Neural cell (in vitro differentiated cells): ENCODE measurements around the gene CDH12. TPM values are rescaled to one million over a fixed set of nuclear protein-coding genes. Genes with fewer than 3 reads are reported as not detected.

Experiments
- H2AFZ ChIP-seq: fragments of 200-600, 300-800 bp; sonication (generic), shearing (Covaris generic); 2 replicates; pipeline ENCODE4 v1.6.0; 2014; ENCODE audit warnings: low read depth, mild to moderate bottlenecking, antibody characterized with exemption, low read length, moderate library complexity
- H3F3A ChIP-seq: fragments of 200-600 bp; shearing (Covaris generic); 2 replicates; pipeline ENCODE4 v1.6.1; 2016; ENCODE audit warnings: mild to moderate bottlenecking, moderate library complexity, mixed read lengths, antibody characterized with exemption, low read length; ENCODE audit not compliant: insufficient read depth, poor library complexity, severe bottlenecking
- H3K27ac ChIP-seq: fragments of 200-600, 300-800 bp; sonication (generic), shearing (Covaris generic); 2 replicates; pipeline ENCODE4 v1.5.1; 2014; ENCODE audit warnings: mild to moderate bottlenecking, low read length, moderate library complexity
- H3K27me3 ChIP-seq: fragments of 300-800, 200-600 bp; sonication (generic), shearing (Covaris generic); 2 replicates; pipeline ENCODE4 v1.6.0; 2014; ENCODE audit warnings: mild to moderate bottlenecking, low read depth, low read length, moderate library complexity; ENCODE audit not compliant: insufficient read depth
- H3K36me3 ChIP-seq: fragments of 300-800, 200-600 bp; sonication (generic), shearing (Covaris generic); 2 replicates; pipeline ENCODE4 v1.5.1; 2014; ENCODE audit warnings: mild to moderate bottlenecking, antibody characterized with exemption, low read length, moderate library complexity; ENCODE audit not compliant: insufficient read depth
- H3K4me2 ChIP-seq: fragments of 300-800, 200-600 bp; sonication (generic), shearing (Covaris generic); 2 replicates; pipeline ENCODE4 v1.6.0; 2014; ENCODE audit warnings: mild to moderate bottlenecking, low read length
- H3K4me3 ChIP-seq: fragments of 300-800, 200-600 bp; sonication (generic), shearing (Covaris generic); 2 replicates; pipeline ENCODE4 v1.5.1; 2014; ENCODE audit warnings: mild to moderate bottlenecking, low read length, moderate library complexity
- H3K79me2 ChIP-seq: fragments of 200-600 bp; shearing (Covaris generic); replicated peaks from 2 replicates; pipeline ENCODE4 v1.6.0; 2014; ENCODE audit warnings: mild to moderate bottlenecking, low read length, moderate library complexity; ENCODE audit not compliant: insufficient read depth
- H3K9ac ChIP-seq: fragments of 300-800, 200-600 bp; sonication (generic), shearing (Covaris generic); 2 replicates; pipeline ENCODE4 v1.6.1; 2016; ENCODE audit warnings: mild to moderate bottlenecking, low read length, mixed read lengths
- H3K9me2 ChIP-seq: fragments of 200-600 bp; shearing (Covaris generic); 2 replicates; pipeline ENCODE4 v1.6.1; 2016; ENCODE audit warnings: mild to moderate bottlenecking, low read length, mixed read lengths; ENCODE audit not compliant: insufficient read depth
- H3K9me3 ChIP-seq: fragments of 200-600, 300-800 bp; sonication (generic), shearing (Covaris generic); 2 replicates; pipeline ENCODE4 v1.6.1; 2016; ENCODE audit warnings: mild to moderate bottlenecking, mixed run types, low read length, moderate library complexity, mixed read lengths
- H4K20me1 ChIP-seq: fragments of 200-600 bp; shearing (Covaris generic); 2 replicates; pipeline ENCODE4 v1.6.1; 2016; ENCODE audit warnings: mild to moderate bottlenecking, mixed run types; ENCODE audit not compliant: insufficient read depth
- EP300 ChIP-seq: fragments of 450-650 bp; conservative IDR thresholded peaks from 2 replicates; pipeline ENCODE4 v1.6.1; 2014; ENCODE audit warnings: antibody characterized with exemption, mild to moderate bottlenecking, moderate library complexity; ENCODE audit not compliant: poor library complexity, severe bottlenecking
- EZH2 ChIP-seq: fragments of 200-600, 300-800 bp; shearing (Covaris generic), sonication (generic); IDR thresholded peaks from 2 replicates; pipeline ENCODE4 v1.6.1; 2014; ENCODE audit warnings: antibody characterized with exemption, low read length, borderline replicate concordance, mild to moderate bottlenecking; ENCODE audit not compliant: insufficient read depth, poor library complexity, severe bottlenecking
- MXI1 ChIP-seq: fragments of 450-650 bp; conservative IDR thresholded peaks from 2 replicates; pipeline ENCODE4 v1.6.1; 2014; ENCODE audit warnings: antibody characterized with exemption, mild to moderate bottlenecking; ENCODE audit not compliant: poor library complexity, severe bottlenecking
- POLR2AphosphoS5 ChIP-seq: IDR thresholded peaks from 2 replicates; pipeline ENCODE4 v1.6.1; 2012
- RAD21 ChIP-seq: fragments of 450-650 bp; conservative IDR thresholded peaks from 2 replicates; pipeline ENCODE4 v1.6.1; 2014; ENCODE audit warnings: antibody characterized with exemption, mild to moderate bottlenecking, moderate library complexity
- SMC3 ChIP-seq: fragments of 450-650 bp; conservative IDR thresholded peaks from 2 replicates; pipeline ENCODE4 v1.6.1; 2014; ENCODE audit warnings: antibody characterized with exemption, mild to moderate bottlenecking, moderate library complexity; ENCODE audit not compliant: poor library complexity
- TAF1 ChIP-seq: IDR thresholded peaks from 2 replicates; pipeline ENCODE4 v1.6.1; 2012; ENCODE audit warnings: low read depth
- polyA plus RNA-seq: library from polyadenylated mRNA; depleted of rRNA; stranded (reverse); fragments of >200 nt; gene quantifications from 2 replicates; pipeline ENCODE4 v1.2.3, GENCODE V29; 2014
- TF ChIP-seq, protein P1 (sequence below): IDR thresholded peaks from 2 replicates; pipeline ENCODE4 v1.6.1; 2012; ENCODE audit warnings: borderline replicate concordance
- TF ChIP-seq, protein P2 (sequence below): fragments of 450-650 bp; IDR thresholded peaks from 2 replicates; pipeline ENCODE4 v1.5.1; 2014; ENCODE audit warnings: antibody characterized with exemption, mild to moderate bottlenecking, moderate library complexity; ENCODE audit not compliant: poor library complexity, severe bottlenecking

Gene CDH12
- polyA plus RNA-seq, 1 donor from 2014 or later = 2.1 TPM

DNA sequence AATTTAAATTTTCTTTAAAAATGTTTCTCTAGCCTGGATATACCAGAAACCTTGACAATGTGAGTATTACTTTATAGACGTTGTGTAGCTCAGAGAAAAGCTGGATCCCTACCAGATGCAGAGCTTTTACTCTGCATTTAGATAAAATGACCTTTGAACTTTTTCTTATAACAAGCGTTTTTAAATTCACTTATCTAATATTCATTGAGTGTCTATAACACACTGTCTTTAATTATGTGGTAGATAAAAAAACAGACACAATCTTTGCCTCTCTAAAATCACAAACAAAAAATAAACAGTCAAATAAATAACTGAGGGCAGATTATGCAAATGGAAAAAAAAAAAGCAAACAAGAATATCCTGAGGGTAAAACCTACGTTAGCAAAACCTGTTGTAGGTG is 773.6 kb downstream of the CDH12 start:
- no peak overlapping the region for H3K4me2 ChIP-seq
- no peak overlapping the region for H2AFZ ChIP-seq
- no peaks in the 10 kb centered on the region for H3F3A ChIP-seq
- H3K9me3 ChIP-seq = no peaks in the 10 kb centered on the region
- no peaks in the 10 kb centered on the region for H4K20me1 ChIP-seq
- H3K9ac ChIP-seq = no peak overlapping the region
- no peaks in the 10 kb centered on the region for H3K27me3 ChIP-seq
- H3K79me2 ChIP-seq = no peaks in the 10 kb centered on the region
- TF ChIP-seq EP300 (no peak), SMC3 (no peak), TAF1 (no peak)
- TF ChIP-seq, protein P1, sequence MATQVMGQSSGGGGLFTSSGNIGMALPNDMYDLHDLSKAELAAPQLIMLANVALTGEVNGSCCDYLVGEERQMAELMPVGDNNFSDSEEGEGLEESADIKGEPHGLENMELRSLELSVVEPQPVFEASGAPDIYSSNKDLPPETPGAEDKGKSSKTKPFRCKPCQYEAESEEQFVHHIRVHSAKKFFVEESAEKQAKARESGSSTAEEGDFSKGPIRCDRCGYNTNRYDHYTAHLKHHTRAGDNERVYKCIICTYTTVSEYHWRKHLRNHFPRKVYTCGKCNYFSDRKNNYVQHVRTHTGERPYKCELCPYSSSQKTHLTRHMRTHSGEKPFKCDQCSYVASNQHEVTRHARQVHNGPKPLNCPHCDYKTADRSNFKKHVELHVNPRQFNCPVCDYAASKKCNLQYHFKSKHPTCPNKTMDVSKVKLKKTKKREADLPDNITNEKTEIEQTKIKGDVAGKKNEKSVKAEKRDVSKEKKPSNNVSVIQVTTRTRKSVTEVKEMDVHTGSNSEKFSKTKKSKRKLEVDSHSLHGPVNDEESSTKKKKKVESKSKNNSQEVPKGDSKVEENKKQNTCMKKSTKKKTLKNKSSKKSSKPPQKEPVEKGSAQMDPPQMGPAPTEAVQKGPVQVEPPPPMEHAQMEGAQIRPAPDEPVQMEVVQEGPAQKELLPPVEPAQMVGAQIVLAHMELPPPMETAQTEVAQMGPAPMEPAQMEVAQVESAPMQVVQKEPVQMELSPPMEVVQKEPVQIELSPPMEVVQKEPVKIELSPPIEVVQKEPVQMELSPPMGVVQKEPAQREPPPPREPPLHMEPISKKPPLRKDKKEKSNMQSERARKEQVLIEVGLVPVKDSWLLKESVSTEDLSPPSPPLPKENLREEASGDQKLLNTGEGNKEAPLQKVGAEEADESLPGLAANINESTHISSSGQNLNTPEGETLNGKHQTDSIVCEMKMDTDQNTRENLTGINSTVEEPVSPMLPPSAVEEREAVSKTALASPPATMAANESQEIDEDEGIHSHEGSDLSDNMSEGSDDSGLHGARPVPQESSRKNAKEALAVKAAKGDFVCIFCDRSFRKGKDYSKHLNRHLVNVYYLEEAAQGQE = no peak
- TF ChIP-seq, protein P2, sequence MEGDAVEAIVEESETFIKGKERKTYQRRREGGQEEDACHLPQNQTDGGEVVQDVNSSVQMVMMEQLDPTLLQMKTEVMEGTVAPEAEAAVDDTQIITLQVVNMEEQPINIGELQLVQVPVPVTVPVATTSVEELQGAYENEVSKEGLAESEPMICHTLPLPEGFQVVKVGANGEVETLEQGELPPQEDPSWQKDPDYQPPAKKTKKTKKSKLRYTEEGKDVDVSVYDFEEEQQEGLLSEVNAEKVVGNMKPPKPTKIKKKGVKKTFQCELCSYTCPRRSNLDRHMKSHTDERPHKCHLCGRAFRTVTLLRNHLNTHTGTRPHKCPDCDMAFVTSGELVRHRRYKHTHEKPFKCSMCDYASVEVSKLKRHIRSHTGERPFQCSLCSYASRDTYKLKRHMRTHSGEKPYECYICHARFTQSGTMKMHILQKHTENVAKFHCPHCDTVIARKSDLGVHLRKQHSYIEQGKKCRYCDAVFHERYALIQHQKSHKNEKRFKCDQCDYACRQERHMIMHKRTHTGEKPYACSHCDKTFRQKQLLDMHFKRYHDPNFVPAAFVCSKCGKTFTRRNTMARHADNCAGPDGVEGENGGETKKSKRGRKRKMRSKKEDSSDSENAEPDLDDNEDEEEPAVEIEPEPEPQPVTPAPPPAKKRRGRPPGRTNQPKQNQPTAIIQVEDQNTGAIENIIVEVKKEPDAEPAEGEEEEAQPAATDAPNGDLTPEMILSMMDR = no peak
- no peaks in the 10 kb centered on the region for H3K36me3 ChIP-seq
- H3K27ac ChIP-seq = no peak overlapping the region
- no peak overlapping the region for H3K4me3 ChIP-seq
- no peaks in the 10 kb centered on the region for H3K9me2 ChIP-seq

DNA sequence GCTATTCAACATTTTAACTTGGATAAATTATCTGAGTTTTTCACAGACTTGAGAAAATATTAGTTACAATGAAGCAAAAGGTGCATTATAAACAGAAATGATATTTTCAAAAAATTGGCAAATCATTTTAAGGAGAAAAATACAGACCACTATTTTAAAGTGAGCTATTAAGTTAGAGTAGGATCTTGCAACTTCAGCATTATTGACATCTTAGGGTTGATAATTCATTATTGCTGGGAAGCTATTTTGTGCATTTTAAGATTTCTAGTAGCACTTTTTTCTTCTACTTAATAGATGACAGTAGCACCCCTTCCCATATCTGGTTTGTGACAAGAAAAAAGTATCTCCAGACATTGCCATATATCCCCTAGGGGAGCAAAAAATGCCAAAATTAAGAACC is 774.1 kb downstream of the CDH12 start:
- H3K36me3 ChIP-seq = no peaks in the 10 kb centered on the region
- H4K20me1 ChIP-seq = no peaks in the 10 kb centered on the region
- no peaks in the 10 kb centered on the region for H3K9me3 ChIP-seq
- H2AFZ ChIP-seq = no peak overlapping the region
- no peaks in the 10 kb centered on the region for H3F3A ChIP-seq
- no peak overlapping the region for H3K4me2 ChIP-seq
- H3K9ac ChIP-seq = no peak overlapping the region
- H3K79me2 ChIP-seq = no peaks in the 10 kb centered on the region
- H3K27me3 ChIP-seq = no peaks in the 10 kb centered on the region
- no peaks in the 10 kb centered on the region for H3K9me2 ChIP-seq
- no peak overlapping the region for H3K4me3 ChIP-seq
- TF ChIP-seq MXI1 = no peak
- no peak for TF ChIP-seq EP300
- TF ChIP-seq POLR2AphosphoS5 = no peak
- TF ChIP-seq EZH2 = no peak
- TF ChIP-seq, protein P2 = no peak
- no peak for TF ChIP-seq SMC3
- TF ChIP-seq RAD21 = no peak
- TF ChIP-seq, protein P1 = no peak
- TF ChIP-seq TAF1 = no peak
- no peak overlapping the region for H3K27ac ChIP-seq
